ENCODE results near the gene CNOT8. TPM values are rescaled to one million over a fixed set of nuclear protein-coding genes. Genes with fewer than 3 reads are reported as not detected.
"Not testable (repeated sequence)": the region's sequence is repeated elsewhere in the genome, so short reads cannot be mapped to it uniquely, and the experiment has no call there.

The CNOT8 gene
- total and polyA plus RNA-seq, 10 donors = 46.3 to 93.5 (median 69.1) TPM

- TF ChIP-seq POLR2A (IDR thresholded peaks at IDR 0.05) = no peak
- no peak for TF ChIP-seq CTCF (IDR thresholded peaks at IDR 0.05 in 8 of 11, conservative IDR thresholded peaks at IDR 0.05 in 3 of 11)
- no peak for TF ChIP-seq POLR2AphosphoS5 (IDR thresholded peaks at IDR 0.05)
Observed at GRCh38 chr5:154820383-154820782, 38.0 kb upstream of the CNOT8 start.

GRCh38 chr5:154822896-154823295, 35.5 kb upstream of the CNOT8 start:
- 89 to 93% (median 92%) methylated on average over 5 of the region's 5 CpGs for WGBS, 5 donors
- Histone ChIP-seq H3K36me3 (peaks cover 0 to 87% (median 17%) of the 10 kb centered on the region in 6 donors), H3K4me1 (peaks cover 0 to 15% (median 1%) of the 10 kb centered on the region in 6 donors)
- H3K4me3 ChIP-seq; H3K9me3 ChIP-seq; intact Hi-C loops (cut with DNase I; ENCODE audit: low total_unique reads); H3K27ac ChIP-seq; H3K27me3 ChIP-seq (replicated peaks in 1 of 7): not testable (repeated sequence)
- DNase-seq = peak; percentile 21

More at GRCh38 chr5:154820383-154820782, 38.0 kb upstream of the CNOT8 start:
- no peaks in the 10 kb centered on the region for H3K9me3 ChIP-seq
- peak; percentile 20 for DNase-seq
- no peak overlapping the region for H3K27ac ChIP-seq
- H3K4me3 ChIP-seq = no peak overlapping the region
- H3K27me3 ChIP-seq (replicated peaks in 1 of 7) = no peaks in the 10 kb centered on the region
- WGBS, 5 donors = 93 to 98% (median 96%) methylated on average over 5 of the region's 5 CpGs
- H3K36me3 ChIP-seq = peaks cover 0 to 99% (median 31%) of the 10 kb centered on the region in 6 donors
- peaks cover 0 to 19% (median 1%) of the 10 kb centered on the region in 6 donors for H3K4me1 ChIP-seq
- intact Hi-C loops (cut with DNase I; ENCODE audit: low total_unique reads) = no loop called here

GRCh38 chr5:154823605-154824004, 34.8 kb upstream of the CNOT8 start:
- intact Hi-C loops (cut with DNase I; ENCODE audit: low total_unique reads) = no loop called here
- TF ChIP-seq CTCF (IDR thresholded peaks at IDR 0.05 in 8 of 11, conservative IDR thresholded peaks at IDR 0.05 in 3 of 11) (no peak), POLR2A (IDR thresholded peaks at IDR 0.05) (no peak), POLR2AphosphoS5 (IDR thresholded peaks at IDR 0.05) (no peak)
- Histone ChIP-seq H3K27me3 (replicated peaks in 1 of 7) (no peaks in the 10 kb centered on the region), H3K27ac (no peak overlapping the region), H3K4me3 (no peak overlapping the region), H3K9me3 (no peaks in the 10 kb centered on the region), H3K36me3 (peaks cover 0 to 87% (median 17%) of the 10 kb centered on the region in 6 donors), H3K4me1 (peaks cover 0 to 8% (median 0%) of the 10 kb centered on the region in 6 donors)
- peak; percentile 43 for DNase-seq
- WGBS, 5 donors = 80 to 100% (median 91%) methylated on average over 4 of the region's 4 CpGs

GRCh38 chr5:154824070-154824469, 34.4 kb upstream of the CNOT8 start:
- H3K4me1 ChIP-seq = peaks cover 0 to 3% (median 0%) of the 10 kb centered on the region in 6 donors
- WGBS, 5 donors = 94 to 100% (median 97%) methylated on average over 2 of the region's 2 CpGs
- no peaks in the 10 kb centered on the region for H3K9me3 ChIP-seq
- peaks cover 0 to 87% (median 15%) of the 10 kb centered on the region in 6 donors for H3K36me3 ChIP-seq
- TF ChIP-seq POLR2A (IDR thresholded peaks at IDR 0.05) = no peak
- no peak for TF ChIP-seq POLR2AphosphoS5 (IDR thresholded peaks at IDR 0.05)
- no peak for TF ChIP-seq CTCF (IDR thresholded peaks at IDR 0.05 in 8 of 11, conservative IDR thresholded peaks at IDR 0.05 in 3 of 11)
- no peaks in the 10 kb centered on the region for H3K27me3 ChIP-seq (replicated peaks in 1 of 7)
- intact Hi-C loops (cut with DNase I; ENCODE audit: low total_unique reads) = no loop called here
- no peak overlapping the region for H3K27ac ChIP-seq
- DNase-seq = peak; percentile 16
- no peak overlapping the region for H3K4me3 ChIP-seq

GRCh38 chr5:154829181-154829588, 29.2 kb upstream of the CNOT8 start:
- H3K4me1 ChIP-seq = peaks cover 0 to 12% (median 0%) of the 10 kb centered on the region in 6 donors
- intact Hi-C loops (cut with DNase I; ENCODE audit: low total_unique reads) = no loop called here
- no peak for TF ChIP-seq CTCF (IDR thresholded peaks at IDR 0.05 in 8 of 11, conservative IDR thresholded peaks at IDR 0.05 in 3 of 11)
- no peak for TF ChIP-seq POLR2AphosphoS5 (IDR thresholded peaks at IDR 0.05)
- no peak for TF ChIP-seq POLR2A (IDR thresholded peaks at IDR 0.05)
- H3K27me3 ChIP-seq (replicated peaks in 1 of 7) = no peaks in the 10 kb centered on the region
- peaks cover 0 to 79% (median 10%) of the 10 kb centered on the region in 6 donors for H3K36me3 ChIP-seq
- H3K27ac ChIP-seq = peak overlapping the region in 1 of 8 donors; percentile 53
- no peak for DNase-seq
- H3K9me3 ChIP-seq = no peaks in the 10 kb centered on the region
- 77 to 93% (median 82%) methylated on average over 2 of the region's 2 CpGs for WGBS, 5 donors
- H3K4me3 ChIP-seq = no peak overlapping the region
